ENCODE results near the gene ZEB2.

Gene ZEB2

GRCh38 chr2:144357623-144358373, 162.1 kb downstream of the ZEB2 start:
- no peak for DNase-seq (ENCODE audit: low read depth in 3 of 3)

DNA sequence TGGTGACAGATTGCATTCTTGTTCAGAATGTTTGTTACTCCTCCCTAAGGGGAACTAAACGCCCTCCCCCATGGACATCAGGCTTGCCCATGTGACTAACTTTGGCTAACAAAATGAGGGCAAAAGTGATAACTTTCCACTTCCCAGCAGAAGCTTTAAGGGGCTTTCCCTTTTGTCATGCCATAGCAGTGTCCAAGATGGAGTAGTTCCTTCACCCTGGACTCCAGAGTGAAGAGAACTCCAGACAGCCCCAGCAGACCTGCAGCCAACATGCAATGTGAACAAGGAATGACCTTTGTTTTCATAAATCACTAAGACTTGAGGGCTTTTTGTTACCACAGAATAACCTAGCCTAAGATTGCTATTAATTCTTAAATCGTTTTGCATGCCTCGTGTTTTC, 163.5 kb downstream of the ZEB2 start:
- no peak for DNase-seq (ENCODE audit: low read depth in 3 of 3)

DNA sequence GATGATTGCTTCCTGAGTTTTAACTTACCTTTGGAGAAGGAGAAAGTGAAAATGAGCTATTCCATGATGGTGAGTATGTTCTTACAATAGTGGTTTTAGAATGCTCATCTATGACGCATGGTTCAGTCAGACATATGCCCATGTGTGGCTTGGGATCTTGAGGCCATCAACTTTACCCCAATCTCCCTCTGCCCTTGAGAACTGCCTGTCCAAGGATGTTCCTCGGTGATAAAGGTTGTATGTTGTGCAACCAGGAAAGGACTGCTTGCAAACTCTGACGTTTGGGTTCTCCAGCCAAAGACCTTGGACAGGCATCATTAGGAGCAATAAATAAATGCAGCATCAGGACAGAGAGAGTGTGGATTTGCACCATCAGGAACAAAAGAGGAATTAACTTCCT, 165.0 kb downstream of the ZEB2 start:
- no peak for DNase-seq (ENCODE audit: low read depth in 3 of 3)

GRCh38 chr2:144351687-144352086, 168.2 kb downstream of the ZEB2 start:
- no peak for DNase-seq (ENCODE audit: low read depth in 3 of 3)

DNA sequence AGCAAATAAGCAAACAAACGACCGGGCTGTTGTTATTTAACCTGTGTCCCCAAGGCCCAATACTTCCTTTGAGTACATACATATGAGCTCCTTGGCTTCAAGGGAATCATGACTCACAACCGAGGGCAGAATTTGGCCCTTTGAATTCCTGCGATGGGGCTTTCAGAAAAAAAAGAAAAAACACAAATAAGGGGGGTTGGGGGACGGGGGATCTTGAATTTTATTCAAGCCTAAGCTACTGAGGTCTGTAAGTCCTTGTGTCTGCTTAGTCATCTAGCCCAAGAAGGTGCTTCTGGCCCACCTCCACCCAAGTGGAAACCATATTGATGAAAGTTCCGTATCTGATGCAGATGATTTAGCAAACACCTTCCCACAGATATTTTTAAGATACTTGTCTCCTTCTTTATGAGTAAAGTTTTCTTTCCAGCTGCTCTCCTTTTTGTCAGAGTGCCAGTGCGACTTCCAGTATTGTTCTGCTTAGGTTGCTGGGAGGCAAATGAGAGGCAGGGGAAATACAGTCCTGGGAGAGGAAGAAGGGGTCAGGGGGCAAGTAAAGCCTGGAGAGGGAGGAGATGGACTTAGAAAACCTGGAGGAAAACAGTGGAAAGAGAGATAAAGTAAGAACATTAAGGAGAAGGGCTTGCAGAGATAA, 169.6 kb downstream of the ZEB2 start:
- DNase-seq (ENCODE audit: low read depth in 3 of 3): no peak

- DNase-seq (ENCODE audit: low read depth in 3 of 3): no peak
These were observed 170.2 kb downstream of the ZEB2 start for GRCh38 chr2:144349674-144350073.

DNA sequence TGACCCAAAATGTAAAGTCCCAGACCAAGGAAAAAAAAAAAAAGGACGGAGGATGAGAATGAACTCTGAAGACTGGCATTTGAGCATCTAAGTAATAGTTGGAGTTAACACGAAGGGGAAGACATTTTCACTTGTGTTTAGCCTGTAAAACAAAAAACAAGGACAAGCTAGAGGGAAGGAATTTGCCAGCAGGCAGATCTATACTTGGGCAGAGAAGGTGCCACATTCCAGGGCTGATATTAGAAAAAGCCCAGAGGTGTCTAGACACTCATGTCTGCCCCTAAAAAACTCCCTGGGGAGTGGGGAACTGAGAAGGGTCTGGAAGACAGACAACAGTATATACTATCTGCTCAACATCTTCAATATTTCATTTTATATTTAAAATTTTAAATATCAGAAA, 171.1 kb downstream of the ZEB2 start:
- DNase-seq (ENCODE audit: low read depth in 3 of 3): no peak

- DNase-seq (ENCODE audit: low read depth in 3 of 3): no peak
These were observed 173.7 kb downstream of the ZEB2 start for GRCh38 chr2:144346229-144346628.

- no peak for DNase-seq (ENCODE audit: low read depth in 3 of 3)
These were observed 176.8 kb downstream of the ZEB2 start for GRCh38 chr2:144343145-144343544.

DNA sequence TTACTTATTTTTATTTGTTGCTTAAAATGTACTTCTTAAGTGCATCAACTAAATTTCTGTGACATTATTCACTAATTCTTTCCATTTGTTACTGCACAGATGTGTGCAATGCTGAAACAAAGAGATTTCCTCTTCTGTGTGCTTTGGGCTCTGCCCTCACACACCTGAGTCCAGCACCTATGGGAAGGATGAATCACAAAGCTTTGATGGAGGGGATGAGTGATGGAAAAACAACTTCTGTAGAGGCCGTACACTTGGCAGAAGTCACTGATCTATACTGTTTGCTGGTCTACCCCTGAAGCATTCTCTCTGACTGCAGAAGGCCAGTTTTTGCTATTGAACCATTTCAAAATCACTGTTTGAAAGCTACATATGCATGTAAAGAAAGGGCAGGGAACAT, 178.4 kb downstream of the ZEB2 start:
- DNase-seq (ENCODE audit: low read depth in 3 of 3): no peak

GRCh38 chr2:144339048-144339447, 180.9 kb downstream of the ZEB2 start:
- DNase-seq (ENCODE audit: low read depth in 3 of 3): no peak

DNA sequence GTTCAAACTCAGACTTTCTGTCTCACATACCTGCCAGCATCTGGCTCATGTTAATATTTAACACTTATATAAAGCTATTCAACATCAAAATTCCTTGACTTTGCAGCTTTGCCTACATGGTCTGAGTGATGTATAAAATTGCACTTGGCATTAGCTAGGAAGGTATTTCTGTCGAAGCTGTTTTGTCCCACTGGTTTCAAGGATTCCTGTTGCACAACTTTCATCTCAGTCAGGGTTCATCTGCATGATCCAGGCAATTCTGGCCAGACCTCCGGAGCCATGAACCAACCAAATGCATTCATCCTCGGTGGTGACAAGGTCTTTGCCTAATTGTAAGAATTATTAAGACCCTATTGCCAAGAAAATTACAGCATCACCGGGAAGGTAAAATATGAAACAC, 185.4 kb downstream of the ZEB2 start:
- no peak for DNase-seq (ENCODE audit: low read depth in 3 of 3)
